ENCODE results near the gene ITGA7. TPM values are rescaled to one million over a fixed set of nuclear protein-coding genes. Genes with fewer than 3 reads are reported as not detected.

ITGA7 gene
- total RNA-seq, 4 donors from 2014 or later: 6.8 to 167 (median 29.4) TPM

- Histone ChIP-seq H3K9me3 (no peaks in the 10 kb centered on the region), H3K27me3 (no peaks in the 10 kb centered on the region), H3K27ac (no peak overlapping the region), H3K36me3 (no peaks in the 10 kb centered on the region), H3K4me3 (no peak overlapping the region), H3K4me1 (no peaks in the 10 kb centered on the region)
- no peak for TF ChIP-seq POLR2A (IDR thresholded peaks at IDR 0.05)
- TF ChIP-seq, protein P1, sequence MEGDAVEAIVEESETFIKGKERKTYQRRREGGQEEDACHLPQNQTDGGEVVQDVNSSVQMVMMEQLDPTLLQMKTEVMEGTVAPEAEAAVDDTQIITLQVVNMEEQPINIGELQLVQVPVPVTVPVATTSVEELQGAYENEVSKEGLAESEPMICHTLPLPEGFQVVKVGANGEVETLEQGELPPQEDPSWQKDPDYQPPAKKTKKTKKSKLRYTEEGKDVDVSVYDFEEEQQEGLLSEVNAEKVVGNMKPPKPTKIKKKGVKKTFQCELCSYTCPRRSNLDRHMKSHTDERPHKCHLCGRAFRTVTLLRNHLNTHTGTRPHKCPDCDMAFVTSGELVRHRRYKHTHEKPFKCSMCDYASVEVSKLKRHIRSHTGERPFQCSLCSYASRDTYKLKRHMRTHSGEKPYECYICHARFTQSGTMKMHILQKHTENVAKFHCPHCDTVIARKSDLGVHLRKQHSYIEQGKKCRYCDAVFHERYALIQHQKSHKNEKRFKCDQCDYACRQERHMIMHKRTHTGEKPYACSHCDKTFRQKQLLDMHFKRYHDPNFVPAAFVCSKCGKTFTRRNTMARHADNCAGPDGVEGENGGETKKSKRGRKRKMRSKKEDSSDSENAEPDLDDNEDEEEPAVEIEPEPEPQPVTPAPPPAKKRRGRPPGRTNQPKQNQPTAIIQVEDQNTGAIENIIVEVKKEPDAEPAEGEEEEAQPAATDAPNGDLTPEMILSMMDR (IDR thresholded peaks at IDR 0.05): no peak
- intact Hi-C loops (cut with DNase I; ENCODE audit: low total_unique reads): no loop called here
- DNase-seq: peak in 1 of 2 donors; percentile 4
Measured at GRCh38 chr12:55688716-55689655, 18.7 kb downstream of the ITGA7 start.

- H3K27ac ChIP-seq: no peak overlapping the region
- TF ChIP-seq, protein P1 (IDR thresholded peaks at IDR 0.05): no peak
- no peak for TF ChIP-seq POLR2A (IDR thresholded peaks at IDR 0.05)
- H3K4me1 ChIP-seq: no peaks in the 10 kb centered on the region
- H3K9me3 ChIP-seq: no peaks in the 10 kb centered on the region
- no peaks in the 10 kb centered on the region for H3K27me3 ChIP-seq
- no peak for DNase-seq
- H3K4me3 ChIP-seq: no peak overlapping the region
- intact Hi-C loops (cut with DNase I; ENCODE audit: low total_unique reads): no loop called here
- H3K36me3 ChIP-seq: no peaks in the 10 kb centered on the region
Measured at GRCh38 chr12:55687746-55688145, 20.0 kb downstream of the ITGA7 start.

DNA sequence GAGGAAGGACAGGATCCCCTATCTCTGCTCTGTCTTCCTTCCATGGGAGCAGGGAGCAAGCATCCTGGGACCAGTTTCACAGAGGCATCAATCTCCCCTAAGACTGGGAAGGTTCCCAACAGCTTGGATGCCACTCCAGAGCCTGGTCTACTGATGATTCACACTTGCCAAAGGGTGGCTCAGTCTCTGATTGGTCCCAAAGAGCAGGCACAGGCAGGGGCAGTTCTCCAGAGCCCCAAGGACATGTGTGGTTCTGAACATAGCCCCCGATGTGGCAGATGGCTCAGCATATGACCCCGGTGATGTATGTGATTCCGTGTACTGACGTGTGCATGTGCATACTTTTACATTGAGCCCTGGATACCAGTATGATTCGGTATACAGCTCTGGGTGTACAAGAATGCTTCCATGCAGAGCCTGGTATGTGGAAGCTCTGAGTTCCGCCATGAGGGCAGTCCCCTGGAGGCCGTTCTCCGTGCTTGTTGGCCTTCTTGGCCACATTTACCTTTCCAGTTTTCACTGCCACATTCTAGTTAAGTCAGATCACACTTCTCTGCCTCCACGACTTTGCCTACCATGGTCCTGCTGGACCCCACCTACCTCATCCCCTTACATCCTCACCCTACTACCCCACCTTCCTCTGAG, 21.2 kb downstream of the ITGA7 start:
- Histone ChIP-seq H3K27me3 (no peaks in the 10 kb centered on the region), H3K36me3 (no peaks in the 10 kb centered on the region), H3K4me1 (peaks cover 0 to 1% of the 10 kb centered on the region in 2 donors), H3K4me3 (no peak overlapping the region), H3K9me3 (no peaks in the 10 kb centered on the region), H3K27ac (no peak overlapping the region)
- TF ChIP-seq, protein P1 (IDR thresholded peaks at IDR 0.05): no peak
- TF ChIP-seq POLR2A (IDR thresholded peaks at IDR 0.05): no peak
- intact Hi-C loops (cut with DNase I; ENCODE audit: low total_unique reads): no loop called here
- DNase-seq: no peak

GRCh38 chr12:55685671-55686070, 22.0 kb downstream of the ITGA7 start:
- intact Hi-C loops (cut with DNase I; ENCODE audit: low total_unique reads): no loop called here
- peaks cover 0 to 6% of the 10 kb centered on the region in 2 donors for H3K4me1 ChIP-seq
- H3K9me3 ChIP-seq: no peaks in the 10 kb centered on the region
- TF ChIP-seq, protein P1 (IDR thresholded peaks at IDR 0.05): no peak
- no peak for TF ChIP-seq POLR2A (IDR thresholded peaks at IDR 0.05)
- no peaks in the 10 kb centered on the region for H3K36me3 ChIP-seq
- H3K27ac ChIP-seq: no peak overlapping the region
- H3K27me3 ChIP-seq: no peaks in the 10 kb centered on the region
- no peak for DNase-seq
- H3K4me3 ChIP-seq: no peak overlapping the region
